HG03045 (cell line): Measurements from ENCODE around the gene PDE10A.
"Not testable (repeated sequence)": the region's sequence is repeated elsewhere in the genome, so short reads cannot be mapped to it uniquely, and the experiment has no call there.

Experiments
- ATAC-seq: cut with Tn5 transposase; IDR thresholded peaks from one replicate; pipeline ENCODE4 v1.9.1; 2021; ENCODE audit warnings: mild to moderate bottlenecking, moderate library complexity; ENCODE audit not compliant: unreplicated experiment

PDE10A gene

DNA sequence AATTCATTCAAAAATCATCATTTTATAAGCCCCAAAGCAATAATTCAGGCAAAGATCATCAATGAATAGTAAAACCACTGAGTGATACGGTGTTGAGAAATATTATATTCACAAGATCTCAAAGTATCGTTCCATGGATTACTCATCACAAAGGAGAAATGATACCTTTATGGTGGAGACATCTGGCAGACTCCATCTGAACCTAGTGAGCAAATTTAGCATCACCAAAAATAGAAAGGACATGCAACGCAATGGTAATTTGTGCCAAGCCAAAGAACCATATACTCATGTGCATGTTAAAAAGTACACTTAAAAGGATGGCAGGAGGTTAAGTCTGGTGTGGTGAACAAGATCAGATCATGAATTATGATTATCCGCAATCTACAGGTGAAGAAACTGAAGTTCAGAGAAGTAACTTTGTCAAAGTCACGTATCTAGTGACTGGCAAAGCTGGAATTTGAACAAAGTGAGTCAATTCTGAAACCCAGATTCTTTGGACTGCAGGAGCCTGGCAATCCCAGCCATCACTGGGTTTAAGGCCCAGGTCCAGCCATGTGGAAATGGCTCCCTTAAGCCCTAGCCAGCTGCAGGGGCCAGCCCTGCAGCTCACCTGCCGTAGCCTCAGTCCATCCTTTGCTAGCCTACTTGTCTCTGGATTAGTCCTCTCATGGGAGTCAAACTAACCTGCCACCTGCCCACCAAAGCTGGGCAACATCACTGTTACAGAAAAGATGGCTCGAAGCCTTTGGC is 68.3 kb downstream of the PDE10A start:
- ATAC-seq: no peak

- ATAC-seq: not testable (repeated sequence)
Observed at GRCh38 chr6:165592947-165593346, 70.1 kb downstream of the PDE10A start.

DNA sequence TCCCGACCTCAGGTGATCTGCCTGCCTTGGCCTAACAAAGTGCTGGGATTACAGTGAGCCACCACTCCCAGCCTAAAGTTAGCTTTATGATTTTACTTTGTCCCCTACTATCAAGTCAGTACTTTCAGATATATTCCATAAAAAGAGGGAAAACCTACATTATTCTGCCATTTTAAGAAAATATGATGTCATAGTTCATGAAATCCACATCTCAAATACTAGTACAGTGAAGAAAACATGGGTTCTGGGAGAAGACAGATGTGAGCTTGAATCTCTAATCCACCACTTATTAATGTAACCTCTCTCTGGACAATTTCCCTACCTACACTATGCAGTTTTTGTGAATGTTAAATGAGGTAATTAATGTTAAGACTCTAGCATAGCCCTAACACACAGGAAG is 74.5 kb downstream of the PDE10A start:
- ATAC-seq: no peak

- no peak for ATAC-seq
Observed at GRCh38 chr6:165587206-165587605, 75.8 kb downstream of the PDE10A start.

DNA sequence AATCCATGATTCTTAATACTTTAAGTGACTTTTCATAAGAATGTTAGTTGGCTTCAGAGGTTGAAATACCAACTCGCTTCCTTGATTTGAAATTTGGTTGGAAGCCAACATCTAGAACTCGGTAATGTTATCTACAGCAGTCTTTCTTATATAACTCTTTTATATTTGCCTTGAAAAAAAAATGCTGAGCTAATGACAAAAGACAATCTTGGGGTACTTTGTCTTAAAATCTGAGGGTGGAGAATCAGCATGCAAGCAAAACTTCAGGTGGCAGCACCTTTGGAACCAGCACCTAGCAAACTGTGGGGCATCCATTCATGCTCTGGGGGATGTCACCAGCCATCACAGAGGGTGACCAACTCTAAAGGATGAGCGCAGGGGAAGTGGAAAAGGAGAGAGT is 76.3 kb downstream of the PDE10A start:
- ATAC-seq: no peak

- ATAC-seq: no peak
Observed at GRCh38 chr6:165585060-165585459, 78.0 kb downstream of the PDE10A start.

- no peak for ATAC-seq
Observed at GRCh38 chr6:165584541-165584940, 78.5 kb downstream of the PDE10A start.

- no peak for ATAC-seq
Observed at GRCh38 chr6:165581678-165582077, 81.4 kb downstream of the PDE10A start.

DNA sequence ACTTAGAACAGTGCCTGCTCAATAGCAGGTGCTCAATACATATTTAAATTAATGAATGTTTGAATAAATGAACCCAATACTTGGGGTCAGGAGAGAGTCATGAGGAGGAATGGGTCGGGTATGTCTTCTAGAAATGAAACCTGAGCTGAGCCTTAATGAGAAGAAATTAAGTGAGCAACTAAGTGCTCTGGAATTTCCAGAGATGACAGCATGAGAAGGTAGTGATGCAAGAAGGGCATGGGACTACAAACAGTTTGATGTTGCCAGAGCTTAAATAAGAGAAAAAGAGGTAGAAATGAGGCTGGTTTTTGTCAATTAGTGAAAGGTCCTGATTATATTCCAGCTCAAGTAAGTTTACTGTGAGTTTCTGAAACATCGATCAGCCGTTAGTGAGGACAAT is 82.9 kb downstream of the PDE10A start:
- no peak for ATAC-seq

GRCh38 chr6:165579151-165579550 is 83.9 kb downstream of the PDE10A start:
- no peak for ATAC-seq

DNA sequence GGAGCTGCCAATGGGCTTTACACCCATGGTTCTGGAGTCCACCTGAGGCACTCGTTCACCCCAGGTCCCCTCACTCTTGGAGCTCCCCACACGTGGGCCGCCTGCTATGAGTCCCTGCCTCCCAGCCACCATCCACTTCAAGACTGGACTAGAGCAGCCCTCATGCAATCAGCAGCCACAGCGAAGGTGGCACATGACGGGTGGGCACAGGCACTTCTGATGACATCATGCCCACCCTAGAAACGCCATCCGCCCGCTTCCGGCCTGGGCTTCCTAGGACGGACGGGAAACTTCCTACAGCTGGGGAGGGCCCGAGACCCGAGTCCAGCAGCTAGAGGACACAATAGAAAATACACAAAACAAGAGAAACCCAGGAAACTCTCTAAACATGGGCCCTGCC is 85.5 kb downstream of the PDE10A start:
- no peak for ATAC-seq

DNA sequence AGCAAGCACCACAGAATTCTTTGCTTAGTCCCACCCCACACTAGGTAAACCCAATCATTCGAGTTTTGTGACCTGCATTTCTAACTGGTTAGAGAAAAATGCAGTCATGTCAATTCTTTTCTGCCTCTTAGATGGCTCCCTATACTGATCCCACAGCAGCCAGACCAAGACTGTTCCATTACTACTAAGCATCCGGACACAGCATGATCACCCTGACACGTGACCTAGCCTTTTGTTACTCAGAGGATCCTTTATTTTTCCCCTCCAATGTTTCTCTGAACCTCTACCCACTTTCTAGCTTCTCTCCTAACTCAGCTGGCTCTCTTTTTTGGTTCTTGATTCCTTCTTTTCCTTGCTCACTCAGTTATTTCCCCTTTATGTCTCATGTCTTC is 87.9 kb downstream of the PDE10A start:
- no peak for ATAC-seq

DNA sequence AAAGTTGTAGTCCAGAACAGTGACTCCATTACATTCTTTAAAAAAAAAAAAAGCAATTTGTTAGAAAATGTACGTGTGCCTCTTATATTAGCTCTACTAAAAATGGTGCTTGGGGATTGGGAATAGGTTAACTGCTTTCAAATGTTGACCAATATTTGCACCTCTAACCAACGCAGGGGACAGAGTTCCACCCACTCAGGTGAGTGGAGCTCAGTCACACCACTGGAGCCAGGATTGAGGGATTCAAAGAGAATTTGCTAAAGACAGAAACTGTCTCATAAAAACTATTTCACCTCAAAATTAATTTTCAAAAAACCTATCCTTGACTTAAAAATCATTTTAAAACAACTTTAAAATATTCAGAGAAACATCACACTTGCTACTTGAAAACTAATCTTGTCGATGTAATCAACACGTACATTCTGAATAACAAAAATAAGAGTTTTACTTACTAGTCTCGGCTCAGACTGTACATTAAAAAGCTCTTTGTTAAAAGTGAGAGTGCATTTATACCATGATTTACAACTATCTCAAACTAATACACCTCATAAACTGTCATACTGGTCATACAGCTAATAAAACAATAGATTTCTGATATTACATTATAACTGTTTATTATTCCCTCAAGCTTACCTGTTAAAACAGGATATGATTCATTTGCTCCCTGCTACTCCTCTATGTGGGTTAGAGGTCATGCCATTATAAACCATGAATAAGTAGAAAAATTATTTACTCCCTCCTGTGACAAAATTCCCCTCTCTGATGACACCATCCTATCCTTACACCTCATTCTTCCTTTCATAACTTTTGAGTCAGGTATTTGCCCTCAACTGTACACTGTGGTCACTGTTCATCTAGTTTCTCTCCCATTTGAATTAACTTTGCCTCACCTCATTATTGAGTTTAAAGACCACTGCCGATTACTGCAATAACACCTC is 88.6 kb downstream of the PDE10A start:
- no peak for ATAC-seq

GRCh38 chr6:165573671-165574070 is 89.4 kb downstream of the PDE10A start:
- ATAC-seq: no peak

GRCh38 chr6:165571721-165572132 is 91.3 kb downstream of the PDE10A start:
- ATAC-seq: peak; percentile 64

GRCh38 chr6:165571068-165571682 is 91.9 kb downstream of the PDE10A start:
- ATAC-seq: no peak

DNA sequence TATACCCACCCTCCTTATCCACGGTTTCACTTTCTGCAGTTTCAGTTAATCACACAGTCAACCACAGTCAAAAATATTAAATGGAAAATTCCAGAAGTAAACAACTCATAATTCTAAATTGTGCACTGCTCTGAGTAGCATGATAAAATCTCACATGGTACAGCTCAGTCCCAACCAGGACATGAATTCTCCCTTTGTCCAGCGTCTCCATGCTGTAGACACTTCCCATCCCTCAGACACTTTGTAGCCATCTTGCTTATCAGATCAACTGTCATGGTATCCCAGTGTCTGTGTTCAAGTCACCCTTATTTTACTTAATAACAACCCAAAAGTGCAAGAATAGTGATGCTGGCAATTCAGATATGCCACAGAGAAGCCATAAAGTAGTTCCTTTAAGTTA is 94.7 kb downstream of the PDE10A start:
- ATAC-seq: no peak

DNA sequence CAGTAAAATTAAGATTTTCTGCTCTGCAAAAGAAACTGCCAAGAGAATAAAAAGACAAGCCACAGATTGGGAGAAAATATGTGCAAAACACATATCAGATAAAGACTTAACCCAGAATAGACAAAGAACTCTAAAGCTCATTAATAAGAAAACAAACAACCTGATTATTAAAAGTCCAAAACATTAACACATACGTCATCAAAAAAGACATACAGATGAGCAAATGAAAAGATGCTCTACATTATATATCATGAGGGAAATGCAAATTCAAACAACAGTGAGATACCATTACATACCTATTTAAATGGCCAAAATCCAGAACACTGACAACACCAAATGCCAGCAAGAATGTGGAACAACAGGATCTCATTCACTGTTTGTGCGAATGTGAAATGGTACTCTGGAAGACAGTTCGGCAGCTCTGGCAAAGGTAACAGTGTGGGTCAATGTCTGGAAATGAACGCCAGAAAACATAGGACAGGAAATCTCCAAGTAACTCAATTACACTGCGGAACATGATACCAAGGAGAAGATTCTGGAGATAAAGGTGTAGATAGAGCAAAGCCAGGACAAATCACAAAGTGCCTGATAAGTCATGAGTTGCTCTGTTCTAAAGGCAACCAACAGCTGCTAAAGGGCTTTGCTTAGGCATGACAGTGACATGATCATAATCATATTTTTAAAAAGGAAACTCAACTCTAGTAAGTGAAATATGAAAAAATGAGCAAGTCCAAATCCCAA is 96.8 kb downstream of the PDE10A start:
- no peak for ATAC-seq

- no peak for ATAC-seq
Observed at GRCh38 chr6:165562421-165563090, 100.5 kb downstream of the PDE10A start.

GRCh38 chr6:165559632-165560031 is 103.4 kb downstream of the PDE10A start:
- ATAC-seq: no peak
